Nephron (organoid): ENCODE results near the gene HDAC9.

Experiments used
- H3K27ac Mint-ChIP-seq, 3 experiments: 2 replicates each; pipeline ENCODE4 v1.8.0; 2020; ENCODE audit warnings: mixed read lengths in 3 of 3, mild to moderate bottlenecking in 2 of 3, moderate library complexity in 1 of 3
- H3K27me3 Mint-ChIP-seq: 2 replicates; pipeline ENCODE4 v1.8.0; 2021; ENCODE audit warnings: low read depth, mild to moderate bottlenecking, moderate library complexity, mixed read lengths
- H3K36me3 Mint-ChIP-seq: 2 replicates; pipeline ENCODE4 v1.8.0; 2020; ENCODE audit warnings: low read depth, mixed read lengths
- H3K4me1 Mint-ChIP-seq: 2 replicates; pipeline ENCODE4 v1.8.0; 2020; ENCODE audit warnings: mixed read lengths
- H3K4me3 Mint-ChIP-seq, 3 experiments: 2 replicates each; pipeline ENCODE4 v1.8.0; 2020; ENCODE audit warnings: mild to moderate bottlenecking in 3 of 3, mixed read lengths in 3 of 3, moderate library complexity in 2 of 3
- H3K9me3 Mint-ChIP-seq: 2 replicates; pipeline ENCODE4 v1.8.0; 2020; ENCODE audit warnings: mixed read lengths
- CTCF ChIP-seq, 3 experiments: fragments of 200-600 bp; sonication (generic); IDR thresholded peaks; one replicate each; pipeline ENCODE4 v1.5.0; 2021; ENCODE audit warnings: antibody characterized with exemption in 3 of 3; ENCODE audit not compliant: unreplicated experiment in 3 of 3

Gene HDAC9

GRCh38 chr7:18828994-18829857 lies 333.7 kb downstream of the HDAC9 start:
- H3K27ac Mint-ChIP-seq, result peak overlapping the region; percentile 50 to 94 (median 75)
- no peak for TF ChIP-seq CTCF (IDR thresholded peaks at IDR 0.05; ENCODE audit: unreplicated experiment in 3 of 3)
- H3K4me1 Mint-ChIP-seq, result peaks cover 35% of the 10 kb centered on the region
- no peaks in the 10 kb centered on the region for H3K27me3 Mint-ChIP-seq
- H3K4me3 Mint-ChIP-seq, result peak overlapping the region; percentile 14 to 53 (median 23)
- H3K36me3 Mint-ChIP-seq, result no peaks in the 10 kb centered on the region
- H3K9me3 Mint-ChIP-seq, result no peaks in the 10 kb centered on the region

GRCh38 chr7:18829858-18830285 lies 334.3 kb downstream of the HDAC9 start:
- no peaks in the 10 kb centered on the region for H3K27me3 Mint-ChIP-seq
- H3K27ac Mint-ChIP-seq, result peak overlapping the region; percentile 59 to 94 (median 75)
- no peaks in the 10 kb centered on the region for H3K9me3 Mint-ChIP-seq
- H3K4me3 Mint-ChIP-seq, result peak overlapping the region in 1 of 3 experiments; percentile 1
- H3K4me1 Mint-ChIP-seq, result peaks cover 41% of the 10 kb centered on the region
- no peaks in the 10 kb centered on the region for H3K36me3 Mint-ChIP-seq
- TF ChIP-seq CTCF (IDR thresholded peaks at IDR 0.05; ENCODE audit: unreplicated experiment in 3 of 3), result no peak

GRCh38 chr7:18831419-18831818 lies 335.9 kb downstream of the HDAC9 start:
- no peaks in the 10 kb centered on the region for H3K9me3 Mint-ChIP-seq

GRCh38 chr7:18831943-18832342 lies 336.4 kb downstream of the HDAC9 start:
- Mint-ChIP-seq H3K36me3 (no peaks in the 10 kb centered on the region), H3K9me3 (no peaks in the 10 kb centered on the region), H3K27ac (peak overlapping the region; percentile 72 to 94 (median 75)), H3K4me1 (peaks cover 45% of the 10 kb centered on the region), H3K4me3 (no peak overlapping the region), H3K27me3 (no peaks in the 10 kb centered on the region)
- TF ChIP-seq CTCF (IDR thresholded peaks at IDR 0.05; ENCODE audit: unreplicated experiment in 3 of 3), result no peak

More at GRCh38 chr7:18831419-18831818, 335.9 kb downstream of the HDAC9 start:
- no peaks in the 10 kb centered on the region for H3K27me3 Mint-ChIP-seq
- peaks cover 45% of the 10 kb centered on the region for H3K4me1 Mint-ChIP-seq
- H3K27ac Mint-ChIP-seq, result peak overlapping the region; percentile 72 to 94 (median 75)
- TF ChIP-seq CTCF (IDR thresholded peaks at IDR 0.05; ENCODE audit: unreplicated experiment in 3 of 3), result no peak
- no peaks in the 10 kb centered on the region for H3K36me3 Mint-ChIP-seq
- H3K4me3 Mint-ChIP-seq, result no peak overlapping the region

GRCh38 chr7:18834577-18834976 lies 339.0 kb downstream of the HDAC9 start:
- peak overlapping the region in 1 of 3 experiments; percentile 7 for H3K27ac Mint-ChIP-seq
- no peaks in the 10 kb centered on the region for H3K9me3 Mint-ChIP-seq
- TF ChIP-seq CTCF (IDR thresholded peaks at IDR 0.05; ENCODE audit: unreplicated experiment in 3 of 3), result no peak
- H3K36me3 Mint-ChIP-seq, result no peaks in the 10 kb centered on the region
- H3K27me3 Mint-ChIP-seq, result no peaks in the 10 kb centered on the region
- no peak overlapping the region for H3K4me3 Mint-ChIP-seq
- H3K4me1 Mint-ChIP-seq, result peaks cover 31% of the 10 kb centered on the region
